Natural killer cell (primary cell): ENCODE data around the gene SMIM44. TPM values are rescaled to one million over a fixed set of nuclear protein-coding genes. Genes with fewer than 3 reads are reported as not detected.
"Not testable (repeated sequence)": the region's sequence is repeated elsewhere in the genome, so short reads cannot be mapped to it uniquely, and the experiment has no call there.

Source experiments
- ATAC-seq, 3 donors: fragments of 150-1000 bp in 2 of 3; fragments of 200-7000 bp in 1 of 3; cut with Tn5 transposase; 1 replicate in 1 of 3; 2 replicates in 2 of 3; pipeline ENCODE4 v1.10.0; 2021; ENCODE audit warnings: mild to moderate bottlenecking in 2 of 3, moderate library complexity in 2 of 3
- DNase-seq, 2 donors: peaks; one replicate each; pipeline versions ENCODE4 v3.0.0 to v3.0.0-alpha.2; 2013 to 2021; ENCODE audit warnings: mixed read lengths in 1 of 2
- H3K27ac ChIP-seq: one replicate; pipeline ENCODE4 v1.5.1; 2013; ENCODE audit warnings: mild to moderate bottlenecking, low read length
- H3K27me3 ChIP-seq: one replicate; pipeline ENCODE4 v1.6.1; 2013; ENCODE audit warnings: low read length; ENCODE audit not compliant: control insufficient read depth, insufficient read depth
- H3K36me3 ChIP-seq: one replicate; pipeline ENCODE4 v1.6.1; 2013; ENCODE audit warnings: low read length; ENCODE audit not compliant: control insufficient read depth, insufficient read depth
- H3K4me1 ChIP-seq: one replicate; pipeline ENCODE4 v1.6.1; 2013; ENCODE audit warnings: low read length; ENCODE audit not compliant: control insufficient read depth, insufficient read depth
- H3K4me3 ChIP-seq: one replicate; pipeline ENCODE4 v1.5.1; 2013; ENCODE audit warnings: low read length
- H3K9me3 ChIP-seq: one replicate; pipeline ENCODE4 v1.6.1; 2013; ENCODE audit warnings: low read length; ENCODE audit not compliant: control insufficient read depth, insufficient read depth
- H3K27ac Mint-ChIP-seq, 2 donors: one replicate each; pipeline ENCODE4 v1.8.0; 2022; ENCODE audit warnings: mild to moderate bottlenecking in 2 of 2, mixed read lengths in 2 of 2, moderate library complexity in 1 of 2
- H3K27me3 Mint-ChIP-seq, 2 donors: one replicate each; pipeline ENCODE4 v1.8.0; 2022; ENCODE audit warnings: low read depth in 2 of 2, mixed read lengths in 2 of 2
- H3K36me3 Mint-ChIP-seq: one replicate; pipeline ENCODE4 v1.8.0; 2022; ENCODE audit warnings: mixed read lengths
- H3K4me1 Mint-ChIP-seq, 2 donors: one replicate each; pipeline ENCODE4 v1.8.0; 2022; ENCODE audit warnings: mixed read lengths in 2 of 2
- H3K4me3 Mint-ChIP-seq: one replicate; pipeline ENCODE4 v1.8.0; 2022; ENCODE audit warnings: mild to moderate bottlenecking, moderate library complexity, mixed read lengths
- H3K9me3 Mint-ChIP-seq, 2 donors: one replicate each; pipeline ENCODE4 v1.8.0; 2022; ENCODE audit warnings: mixed read lengths in 2 of 2
- CTCF ChIP-seq: fragments of 200-600 bp; IDR thresholded peaks from one replicate; pipeline ENCODE4 v1.8.0; 2022; ENCODE audit warnings: antibody characterized with exemption
- WGBS: methylation state at CpG from one replicate; pipeline ENCODE4 v1.1.7; 2013; ENCODE audit warnings: missing lambda C conversion rate; ENCODE audit not compliant: insufficient coverage; 5-methylcytosine and 5-hydroxymethylcytosine counted together
- intact Hi-C: fragments of 100-400 bp; cut with micrococcal nuclease; formaldehyde crosslinking; loops from one replicate; pipeline ENCODE4 v1.14.2; 2022
- total RNA-seq, 4 donors: library from RNA; stranded (reverse); fragments of 120-200 nt in 1 of 4; gene quantifications; one replicate each; pipeline versions ENCODE4 v1.2.3 to v1.2.4, GENCODE V29; 2013 to 2022

The SMIM44 gene
- total RNA-seq, 3 donors from 2014 or later (not counting 1 experiment from before 2014, with no cell fraction given) = not detected

- intact Hi-C loops = no loop called here
- 97% methylated on average over 15 of the region's 15 CpGs for WGBS
- ATAC-seq = no peak
Observed at GRCh38 chr19:3454656-3455392, 28.4 kb downstream of the SMIM44 start.

GRCh38 chr19:3453840-3454239 lies 29.4 kb downstream of the SMIM44 start:
- no peak for TF ChIP-seq CTCF
- Histone ChIP-seq H3K27ac (no peak overlapping the region), H3K36me3 (peaks cover 19% of the 10 kb centered on the region), H3K27me3 (no peaks in the 10 kb centered on the region), H3K9me3 (no peaks in the 10 kb centered on the region), H3K4me3 (no peak overlapping the region), H3K4me1 (no peaks in the 10 kb centered on the region)
- 93% methylated on average over 25 of the region's 25 CpGs for WGBS
- intact Hi-C loops = no loop called here
- H3K36me3 Mint-ChIP-seq = no peaks in the 10 kb centered on the region
- no peak overlapping the region for H3K27ac Mint-ChIP-seq
- peaks cover 0 to 7% of the 10 kb centered on the region in 2 donors for H3K4me1 Mint-ChIP-seq
- no peaks in the 10 kb centered on the region for H3K27me3 Mint-ChIP-seq
- H3K4me3 Mint-ChIP-seq = no peak overlapping the region
- ATAC-seq (no peak), DNase-seq (no peak)
- no peaks in the 10 kb centered on the region for H3K9me3 Mint-ChIP-seq

More at GRCh38 chr19:3454656-3455392, 28.4 kb downstream of the SMIM44 start:
- Histone ChIP-seq H3K4me1 (peaks cover 4% of the 10 kb centered on the region), H3K27ac (no peak overlapping the region), H3K36me3 (peaks cover 16% of the 10 kb centered on the region), H3K4me3 (no peak overlapping the region), H3K27me3 (no peaks in the 10 kb centered on the region), H3K9me3 (no peaks in the 10 kb centered on the region)
- no peaks in the 10 kb centered on the region for H3K36me3 Mint-ChIP-seq
- no peak overlapping the region for H3K4me3 Mint-ChIP-seq
- TF ChIP-seq CTCF = no peak
- H3K4me1 Mint-ChIP-seq = peaks cover 0 to 13% of the 10 kb centered on the region in 2 donors
- no peak overlapping the region for H3K27ac Mint-ChIP-seq
- DNase-seq = no peak
- H3K27me3 Mint-ChIP-seq = no peaks in the 10 kb centered on the region
- H3K9me3 Mint-ChIP-seq = no peaks in the 10 kb centered on the region

GRCh38 chr19:3452942-3453214 lies 30.4 kb downstream of the SMIM44 start:
- H3K4me1 Mint-ChIP-seq, H3K4me3 Mint-ChIP-seq, H3K9me3 Mint-ChIP-seq, H3K4me3 ChIP-seq, H3K27me3 Mint-ChIP-seq, H3K4me1 ChIP-seq, H3K9me3 ChIP-seq, H3K27ac ChIP-seq, intact Hi-C loops, H3K36me3 Mint-ChIP-seq, H3K27ac Mint-ChIP-seq, ATAC-seq, DNase-seq, H3K27me3 ChIP-seq: not testable (repeated sequence)
- peaks cover 21% of the 10 kb centered on the region for H3K36me3 ChIP-seq
- 97% methylated on average over 10 of the region's 10 CpGs for WGBS

GRCh38 chr19:3452171-3452941 lies 30.9 kb downstream of the SMIM44 start:
- H3K27me3 Mint-ChIP-seq = no peaks in the 10 kb centered on the region
- H3K27ac Mint-ChIP-seq = no peak overlapping the region
- DNase-seq (no peak), ATAC-seq (no peak)
- no peaks in the 10 kb centered on the region for H3K27me3 ChIP-seq
- peaks cover 0 to 3% of the 10 kb centered on the region in 2 donors for H3K4me1 Mint-ChIP-seq
- no peak for TF ChIP-seq CTCF
- no peak overlapping the region for H3K27ac ChIP-seq
- no peaks in the 10 kb centered on the region for H3K9me3 ChIP-seq
- peaks cover 21% of the 10 kb centered on the region for H3K36me3 ChIP-seq
- no peak overlapping the region for H3K4me3 ChIP-seq
- H3K36me3 Mint-ChIP-seq = no peaks in the 10 kb centered on the region
- no peaks in the 10 kb centered on the region for H3K4me1 ChIP-seq
- WGBS = 96% methylated on average over 36 of the region's 38 CpGs
- no peak overlapping the region for H3K4me3 Mint-ChIP-seq
- no peaks in the 10 kb centered on the region for H3K9me3 Mint-ChIP-seq
- intact Hi-C loops = no loop called here
